MCF 10A (cell line): ENCODE data around the gene TBC1D9. TPM values are rescaled to one million over a fixed set of nuclear protein-coding genes. Genes with fewer than 3 reads are reported as not detected.

Experiments
- BruUV-seq: library from RNA; stranded (reverse); fragments of 400-500 nt; replicated peaks from 2 replicates; lab custom pipeline; 2021; lab: Mats Ljungman, UMichigan
- CTCF ChIA-PET: fragments of 300-600 bp; sonication (Branson Sonifier 250); formaldehyde crosslinking; extraction: SDS; loops from one replicate; lab custom pipeline; 2021; ENCODE audit warnings: antibody characterized with exemption, inconsistent platforms; lab: Yijun Ruan, JAX
- POLR2A ChIA-PET: fragments of 300-600, 350-650 bp; sonication (Branson Sonifier 250); formaldehyde crosslinking; extraction: SDS; loops from one replicate; lab custom pipeline; 2020; ENCODE audit warnings: antibody characterized with exemption, inconsistent platforms; lab: Yijun Ruan, JAX
- DNase-seq: peaks from one replicate; pipeline ENCODE4 v3.0.0-alpha.2; 2018; ENCODE audit not compliant: unreplicated experiment
- H3K27ac Mint-ChIP-seq: one replicate; pipeline ENCODE4 v1.8.0; 2022; ENCODE audit warnings: mild to moderate bottlenecking, low read depth, mixed read lengths; ENCODE audit not compliant: unreplicated experiment
- H3K27me3 Mint-ChIP-seq: one replicate; pipeline ENCODE4 v1.8.0; 2022; ENCODE audit warnings: mixed read lengths; ENCODE audit not compliant: insufficient read depth, unreplicated experiment
- H3K36me3 Mint-ChIP-seq: one replicate; pipeline ENCODE4 v1.8.0; 2022; ENCODE audit warnings: mild to moderate bottlenecking, moderate library complexity, mixed read lengths; ENCODE audit not compliant: insufficient read depth, unreplicated experiment
- H3K4me1 Mint-ChIP-seq: one replicate; pipeline ENCODE4 v1.8.0; 2022; ENCODE audit warnings: mixed read lengths; ENCODE audit not compliant: insufficient read depth, unreplicated experiment
- H3K4me3 Mint-ChIP-seq: one replicate; pipeline ENCODE4 v1.8.0; 2022; ENCODE audit warnings: mild to moderate bottlenecking, moderate library complexity, mixed read lengths; ENCODE audit not compliant: unreplicated experiment
- H3K9me3 Mint-ChIP-seq: one replicate; pipeline ENCODE4 v1.8.0; 2022; ENCODE audit warnings: mixed read lengths; ENCODE audit not compliant: unreplicated experiment
- CTCF ChIP-seq: fragments of 200-600 bp; IDR thresholded peaks from one replicate; pipeline ENCODE4 v1.8.0; 2022; ENCODE audit warnings: antibody characterized with exemption, mild to moderate bottlenecking; ENCODE audit not compliant: unreplicated experiment
- intact Hi-C: fragments of 100-400 bp; cut with micrococcal nuclease; formaldehyde crosslinking; loops from 2 replicates; pipeline ENCODE4 v1.14.1; 2022
- total RNA-seq: library from RNA; stranded (reverse); gene quantifications from 2 replicates; pipeline ENCODE4 v1.2.3, GENCODE V29; 2022

Gene TBC1D9
- total RNA-seq, 1 experiment from 2014 or later: 17.4 TPM

GRCh38 chr4:140661550-140661949 is 94.6 kb downstream of the TBC1D9 start:
- Mint-ChIP-seq H3K27ac (no peak overlapping the region), H3K27me3 (no peaks in the 10 kb centered on the region), H3K9me3 (no peaks in the 10 kb centered on the region), H3K36me3 (peaks cover 50% of the 10 kb centered on the region), H3K4me3 (no peak overlapping the region), H3K4me1 (peaks cover 8% of the 10 kb centered on the region)
- no peak for DNase-seq
- intact Hi-C loops: loop anchor here (10.0 kb wide), 1 partner anchor 93 kb away; the partner anchor contains the start of gene TBC1D9
- ChIA-PET POLR2A (interaction anchor here (0.6 to 0.8 kb wide), 2 partner anchors 95 to 210 kb away, joined by 3 read pairs; partner anchors contain the start of gene TBC1D9), CTCF (interaction anchor here (1.4 to 1.7 kb wide), 2 partner anchors 9 to 52 kb away, joined by 3 to 6 read pairs; no protein-coding TSS in a partner anchor)
- no peak for TF ChIP-seq CTCF
- no TSS peak for BruUV-seq

GRCh38 chr4:140659943-140660700 is 96.1 kb downstream of the TBC1D9 start:
- no peaks in the 10 kb centered on the region for H3K27me3 Mint-ChIP-seq
- no peak for DNase-seq
- H3K4me3 Mint-ChIP-seq: no peak overlapping the region
- intact Hi-C loops: loop anchor here (10.0 kb wide), 1 partner anchor 95 kb away; the partner anchor contains the start of gene TBC1D9
- TF ChIP-seq CTCF: no peak
- POLR2A ChIA-PET: no interaction called here
- H3K9me3 Mint-ChIP-seq: no peaks in the 10 kb centered on the region
- CTCF ChIA-PET: no interaction called here
- no peak overlapping the region for H3K27ac Mint-ChIP-seq
- peaks cover 49% of the 10 kb centered on the region for H3K36me3 Mint-ChIP-seq
- BruUV-seq: no TSS peak
- peaks cover 8% of the 10 kb centered on the region for H3K4me1 Mint-ChIP-seq

GRCh38 chr4:140654495-140654814 is 101.7 kb downstream of the TBC1D9 start:
- H3K27ac Mint-ChIP-seq: no peak overlapping the region
- H3K4me3 Mint-ChIP-seq: no peak overlapping the region
- H3K36me3 Mint-ChIP-seq: peaks cover 54% of the 10 kb centered on the region
- H3K27me3 Mint-ChIP-seq: no peaks in the 10 kb centered on the region
- POLR2A ChIA-PET: interaction anchor here (0.8 to 2.2 kb wide), 2 partner anchors 33 to 102 kb away, joined by 4 to 6 read pairs; partner anchors contain the start of gene TBC1D9
- CTCF ChIA-PET: interaction anchor here (0.6 to 1.3 kb wide), 6 partner anchors 35 to 1308 kb away, joined by 3 to 5 read pairs (median 3); partner anchors contain the start of gene RNF150
- intact Hi-C loops: no loop called here
- TF ChIP-seq CTCF: no peak
- H3K4me1 Mint-ChIP-seq: no peaks in the 10 kb centered on the region
- no peaks in the 10 kb centered on the region for H3K9me3 Mint-ChIP-seq
- DNase-seq: no peak
- BruUV-seq: no TSS peak

- BruUV-seq: no TSS peak
- CTCF ChIA-PET: interaction anchor here (0.6 to 1.3 kb wide), 6 partner anchors 34 to 1308 kb away, joined by 3 to 5 read pairs (median 3); partner anchors contain the start of gene RNF150
- intact Hi-C loops: no loop called here
- no peaks in the 10 kb centered on the region for H3K9me3 Mint-ChIP-seq
- POLR2A ChIA-PET: interaction anchor here (0.8 to 2.2 kb wide), 2 partner anchors 34 to 103 kb away, joined by 4 to 6 read pairs; partner anchors contain the start of gene TBC1D9
- no peak for DNase-seq
- H3K27me3 Mint-ChIP-seq: no peaks in the 10 kb centered on the region
- H3K4me3 Mint-ChIP-seq: no peak overlapping the region
- H3K27ac Mint-ChIP-seq: no peak overlapping the region
- peaks cover 54% of the 10 kb centered on the region for H3K36me3 Mint-ChIP-seq
- H3K4me1 Mint-ChIP-seq: no peaks in the 10 kb centered on the region
- TF ChIP-seq CTCF: no peak
Observed at GRCh38 chr4:140653718-140654494, 102.3 kb downstream of the TBC1D9 start.
